Activated CD8-positive, alpha-beta T cell treated with anti-CD3 and anti-CD28 coated beads for 36 hours (primary cell): ENCODE data around the gene CYBRD1. TPM values are rescaled to one million over a fixed set of nuclear protein-coding genes. Genes with fewer than 3 reads are reported as not detected.

Experiments used
- ATAC-seq: fragments of 200-7000 bp; cut with Tn5 transposase; one replicate; pipeline ENCODE4 v1.10.0; 2021; ENCODE audit warnings: mild to moderate bottlenecking, moderate library complexity
- CTCF ChIA-PET: fragments of 350-600 bp; sonication (Branson Sonifier 250); formaldehyde crosslinking; loops from one replicate; lab custom pipeline; 2021; ENCODE audit warnings: antibody characterized with exemption; lab: Charles Lee
- POLR2A ChIA-PET: fragments of 350-600 bp; sonication (Branson Sonifier 250); formaldehyde crosslinking; loops from one replicate; lab custom pipeline; 2021; ENCODE audit warnings: antibody characterized with exemption; lab: Charles Lee
- DNase-seq: peaks from one replicate; pipeline ENCODE4 v3.0.0-alpha.2; 2020
- H3K27ac Mint-ChIP-seq: one replicate; pipeline ENCODE4 v1.8.0; 2021; ENCODE audit warnings: mild to moderate bottlenecking, mixed read lengths
- H3K27me3 Mint-ChIP-seq: one replicate; pipeline ENCODE4 v1.8.0; 2021; ENCODE audit warnings: mixed read lengths
- H3K36me3 Mint-ChIP-seq: one replicate; pipeline ENCODE4 v1.8.0; 2021; ENCODE audit warnings: low read depth, mixed read lengths
- H3K4me1 Mint-ChIP-seq: one replicate; pipeline ENCODE4 v1.8.0; 2021; ENCODE audit warnings: low read depth, mixed read lengths
- H3K4me3 Mint-ChIP-seq: one replicate; pipeline ENCODE4 v1.8.0; 2021; ENCODE audit warnings: mild to moderate bottlenecking, moderate library complexity, mixed read lengths
- H3K9me3 Mint-ChIP-seq: one replicate; pipeline ENCODE4 v1.8.0; 2021; ENCODE audit warnings: mixed read lengths
- intact Hi-C: fragments of 100-400 bp; cut with micrococcal nuclease; formaldehyde crosslinking; loops from one replicate; pipeline ENCODE4 v1.10.0; 2022
- total RNA-seq, 2 experiments: library from RNA; stranded (reverse); gene quantifications; one replicate each; pipeline ENCODE4 v1.2.3, GENCODE V29; 2021
- TF ChIP-seq, protein P1 (sequence below): fragments of 200-600 bp; IDR thresholded peaks from one replicate; pipeline ENCODE4 v1.8.0; 2022; ENCODE audit warnings: antibody characterized with exemption, mild to moderate bottlenecking

The CYBRD1 gene
- total RNA-seq, 2 experiments from 2014 or later: 0.79 to 1.2 TPM

DNA sequence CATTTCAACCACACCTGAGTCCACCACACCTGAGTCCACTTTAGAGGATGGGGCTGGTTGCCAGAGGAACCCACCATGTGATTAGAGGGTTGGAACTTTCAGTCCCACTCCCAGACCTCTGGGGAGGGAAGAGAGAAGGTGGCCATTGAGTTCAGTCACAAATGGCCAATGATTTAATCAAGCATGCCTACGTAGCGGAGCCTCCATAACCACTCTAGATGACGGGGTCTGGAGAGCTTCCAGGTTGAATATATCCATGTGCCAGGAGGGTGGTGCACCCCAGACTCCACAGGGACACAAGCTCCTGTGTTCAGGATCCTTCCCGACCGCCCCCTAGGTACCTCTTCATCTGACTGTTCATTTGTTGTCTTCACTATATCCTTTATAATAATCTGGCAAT lies 53.3 kb downstream of the CYBRD1 start:
- H3K4me1 Mint-ChIP-seq: peaks cover 4% of the 10 kb centered on the region
- intact Hi-C loops: no loop called here
- H3K27me3 Mint-ChIP-seq: no peaks in the 10 kb centered on the region
- H3K4me3 Mint-ChIP-seq: no peak overlapping the region
- no peaks in the 10 kb centered on the region for H3K36me3 Mint-ChIP-seq
- H3K9me3 Mint-ChIP-seq: no peaks in the 10 kb centered on the region
- DNase-seq (no peak), ATAC-seq (no peak)
- no peak overlapping the region for H3K27ac Mint-ChIP-seq
- ChIA-PET CTCF (interaction anchor here (1.2 kb wide), 3 partner anchors 13 to 531 kb away, joined by 3 to 4 read pairs (median 4); no protein-coding TSS in a partner anchor), POLR2A (no interaction called here)
- TF ChIP-seq, protein P1, sequence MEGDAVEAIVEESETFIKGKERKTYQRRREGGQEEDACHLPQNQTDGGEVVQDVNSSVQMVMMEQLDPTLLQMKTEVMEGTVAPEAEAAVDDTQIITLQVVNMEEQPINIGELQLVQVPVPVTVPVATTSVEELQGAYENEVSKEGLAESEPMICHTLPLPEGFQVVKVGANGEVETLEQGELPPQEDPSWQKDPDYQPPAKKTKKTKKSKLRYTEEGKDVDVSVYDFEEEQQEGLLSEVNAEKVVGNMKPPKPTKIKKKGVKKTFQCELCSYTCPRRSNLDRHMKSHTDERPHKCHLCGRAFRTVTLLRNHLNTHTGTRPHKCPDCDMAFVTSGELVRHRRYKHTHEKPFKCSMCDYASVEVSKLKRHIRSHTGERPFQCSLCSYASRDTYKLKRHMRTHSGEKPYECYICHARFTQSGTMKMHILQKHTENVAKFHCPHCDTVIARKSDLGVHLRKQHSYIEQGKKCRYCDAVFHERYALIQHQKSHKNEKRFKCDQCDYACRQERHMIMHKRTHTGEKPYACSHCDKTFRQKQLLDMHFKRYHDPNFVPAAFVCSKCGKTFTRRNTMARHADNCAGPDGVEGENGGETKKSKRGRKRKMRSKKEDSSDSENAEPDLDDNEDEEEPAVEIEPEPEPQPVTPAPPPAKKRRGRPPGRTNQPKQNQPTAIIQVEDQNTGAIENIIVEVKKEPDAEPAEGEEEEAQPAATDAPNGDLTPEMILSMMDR: no peak

DNA sequence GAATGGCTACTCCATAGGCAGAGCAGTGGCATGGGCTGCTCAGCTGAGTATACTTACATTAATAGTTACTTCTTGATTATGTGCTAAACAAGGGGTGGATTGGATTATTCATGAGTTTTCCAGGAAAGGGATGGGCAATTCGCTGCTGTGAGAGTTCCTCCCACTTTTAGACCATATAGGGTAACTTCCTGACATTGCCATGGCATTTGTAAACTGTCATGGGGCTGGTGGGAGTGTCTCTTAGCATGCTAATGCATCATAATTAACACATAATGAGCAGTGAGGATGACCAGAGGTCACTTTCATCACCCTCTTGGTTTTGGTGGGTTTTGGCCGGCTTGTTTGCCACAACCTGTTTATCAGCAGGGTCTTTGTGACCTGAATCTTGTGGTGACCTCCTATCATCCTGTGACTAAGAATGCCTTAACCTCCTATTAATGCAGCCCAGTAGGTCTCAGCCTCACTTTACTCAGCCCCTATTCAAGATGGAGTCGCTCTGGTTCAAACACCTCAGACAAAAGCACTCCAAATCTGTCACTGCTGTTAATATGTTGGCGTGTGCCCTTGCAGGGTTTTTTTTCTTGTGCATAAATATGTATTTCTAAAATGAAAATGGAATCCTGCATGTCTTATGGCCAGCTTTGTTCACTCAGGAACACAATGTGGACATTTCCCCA lies 56.0 kb downstream of the CYBRD1 start:
- ATAC-seq: no peak
- CTCF ChIA-PET: interaction anchor here (0.8 to 1.1 kb wide), 2 partner anchors 9 to 21 kb away, joined by 3 to 4 read pairs; no protein-coding TSS in a partner anchor
- Mint-ChIP-seq H3K36me3 (no peaks in the 10 kb centered on the region), H3K27ac (no peak overlapping the region), H3K4me1 (peaks cover 4% of the 10 kb centered on the region), H3K27me3 (peaks cover under 1% of the 10 kb centered on the region), H3K4me3 (no peak overlapping the region), H3K9me3 (no peaks in the 10 kb centered on the region)
- POLR2A ChIA-PET: no interaction called here
- DNase-seq: no peak
- intact Hi-C loops: no loop called here
- TF ChIP-seq, protein P1: no peak

DNA sequence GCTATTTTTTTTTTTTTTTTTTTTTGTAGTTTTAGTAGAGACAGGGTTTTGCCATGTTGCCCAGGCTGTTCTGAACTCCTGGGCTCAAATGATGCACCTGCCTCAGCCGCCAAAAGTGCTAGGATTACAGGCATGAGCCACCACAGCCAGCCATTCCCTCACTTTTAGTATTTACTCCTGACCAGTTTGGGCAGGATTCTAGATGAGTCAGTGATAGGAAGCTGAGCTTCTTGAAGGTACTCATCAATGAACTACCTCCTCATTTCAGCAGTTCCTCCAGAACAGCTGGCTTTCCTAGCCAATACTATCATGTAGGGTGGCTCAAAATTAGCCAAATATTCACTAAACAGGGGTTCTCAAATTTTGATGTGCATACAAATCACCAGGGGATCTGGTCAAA lies 57.2 kb downstream of the CYBRD1 start:
- ChIA-PET CTCF (interaction anchor here (0.6 to 1.4 kb wide), 5 partner anchors 8 to 548 kb away, joined by 3 to 4 read pairs (median 3); no protein-coding TSS in a partner anchor), POLR2A (interaction anchor here (1.0 kb wide), 1 partner anchor 150 kb away, joined by 3 read pairs; no protein-coding TSS in a partner anchor)
- Mint-ChIP-seq H3K4me1 (peaks cover under 1% of the 10 kb centered on the region), H3K27me3 (peaks cover 1% of the 10 kb centered on the region), H3K4me3 (no peak overlapping the region), H3K9me3 (no peaks in the 10 kb centered on the region), H3K27ac (no peak overlapping the region), H3K36me3 (no peaks in the 10 kb centered on the region)
- intact Hi-C loops: no loop called here
- TF ChIP-seq, protein P1: no peak
- ATAC-seq (no peak), DNase-seq (no peak)

DNA sequence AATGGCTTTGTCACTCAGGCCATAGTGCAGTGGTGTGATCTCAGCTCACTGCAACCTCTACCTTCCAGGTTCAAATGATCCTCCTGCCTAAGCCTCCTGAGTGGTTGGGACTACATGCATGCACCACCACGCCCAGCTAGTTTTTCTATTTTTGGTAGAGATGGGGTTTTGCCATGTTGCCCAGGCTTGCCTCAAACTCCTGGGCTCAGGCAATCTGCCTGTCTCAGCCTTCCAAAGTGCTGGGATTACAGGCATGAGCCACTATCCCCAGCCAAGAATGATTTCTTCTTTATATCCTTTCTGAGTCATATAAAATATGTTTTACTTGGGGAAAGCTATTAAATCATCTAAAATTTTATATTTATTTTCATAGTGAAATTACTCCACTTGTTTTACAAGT lies 61.3 kb downstream of the CYBRD1 start:
- ChIA-PET CTCF (no interaction called here), POLR2A (no interaction called here)
- Mint-ChIP-seq H3K27me3 (peaks cover 10% of the 10 kb centered on the region), H3K9me3 (no peaks in the 10 kb centered on the region), H3K27ac (no peak overlapping the region), H3K4me3 (no peak overlapping the region), H3K4me1 (no peaks in the 10 kb centered on the region), H3K36me3 (no peaks in the 10 kb centered on the region)
- DNase-seq (no peak), ATAC-seq (no peak)
- TF ChIP-seq, protein P1: no peak
- intact Hi-C loops: no loop called here

DNA sequence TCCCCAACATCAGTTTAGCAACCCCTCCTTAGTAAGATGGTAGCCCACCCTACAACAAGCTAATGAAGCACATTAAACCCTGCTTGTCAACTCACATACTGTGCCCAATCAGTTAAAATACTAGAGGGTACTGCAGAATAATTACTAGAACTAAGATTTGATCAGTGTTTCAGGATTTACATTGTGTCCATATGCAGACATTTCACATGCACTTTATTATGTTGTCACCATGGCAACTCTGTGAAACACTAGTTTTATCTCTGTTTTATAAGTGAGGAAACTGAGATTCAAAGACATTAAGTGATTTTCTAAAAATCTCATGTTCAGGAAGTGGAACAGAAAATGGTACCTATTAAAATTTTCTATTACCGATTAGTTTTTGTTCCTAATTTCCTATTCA lies 61.7 kb downstream of the CYBRD1 start:
- peaks cover 10% of the 10 kb centered on the region for H3K27me3 Mint-ChIP-seq
- H3K27ac Mint-ChIP-seq: no peak overlapping the region
- no peaks in the 10 kb centered on the region for H3K4me1 Mint-ChIP-seq
- no peaks in the 10 kb centered on the region for H3K9me3 Mint-ChIP-seq
- H3K4me3 Mint-ChIP-seq: no peak overlapping the region
- TF ChIP-seq, protein P1: no peak
- ChIA-PET POLR2A (no interaction called here), CTCF (interaction anchor here (0.8 kb wide), 1 partner anchor 18 kb away, joined by 3 read pairs; no protein-coding TSS in a partner anchor)
- DNase-seq (no peak), ATAC-seq (no peak)
- intact Hi-C loops: no loop called here
- no peaks in the 10 kb centered on the region for H3K36me3 Mint-ChIP-seq
